NCI-H748 (cell line): ENCODE data around the gene TMOD2.

Experiments
- DNase-seq: peaks from one replicate; lab custom pipeline; 2025; ENCODE audit not compliant: unreplicated experiment; lab: John Stamatoyannopoulos, UW

The TMOD2 gene

DNA sequence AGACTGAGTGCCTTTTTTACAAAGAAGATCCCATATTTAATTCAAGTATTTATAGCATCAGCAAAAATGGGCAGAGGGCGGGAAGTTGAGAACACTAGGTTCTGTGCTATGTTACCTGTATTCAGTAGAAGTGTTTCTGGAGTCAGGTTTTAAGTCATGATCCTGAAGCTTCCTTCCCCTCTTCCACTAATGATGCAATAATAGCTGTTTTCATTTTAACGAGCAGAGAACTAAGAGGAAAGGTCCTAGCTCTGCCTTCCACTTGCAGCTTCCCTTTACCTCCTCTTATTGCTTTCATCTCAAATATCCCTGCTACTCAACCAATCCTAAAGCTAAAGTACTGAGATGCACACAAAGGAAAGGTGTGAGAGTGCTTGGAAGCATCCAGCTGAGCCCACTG, 61.2 kb downstream of the TMOD2 start:
- no peak for DNase-seq

GRCh38 chr15:51814606-51815005, 63.2 kb downstream of the TMOD2 start:
- no peak for DNase-seq

- no peak for DNase-seq
Measured at GRCh38 chr15:51816611-51817010, 65.2 kb downstream of the TMOD2 start.

DNA sequence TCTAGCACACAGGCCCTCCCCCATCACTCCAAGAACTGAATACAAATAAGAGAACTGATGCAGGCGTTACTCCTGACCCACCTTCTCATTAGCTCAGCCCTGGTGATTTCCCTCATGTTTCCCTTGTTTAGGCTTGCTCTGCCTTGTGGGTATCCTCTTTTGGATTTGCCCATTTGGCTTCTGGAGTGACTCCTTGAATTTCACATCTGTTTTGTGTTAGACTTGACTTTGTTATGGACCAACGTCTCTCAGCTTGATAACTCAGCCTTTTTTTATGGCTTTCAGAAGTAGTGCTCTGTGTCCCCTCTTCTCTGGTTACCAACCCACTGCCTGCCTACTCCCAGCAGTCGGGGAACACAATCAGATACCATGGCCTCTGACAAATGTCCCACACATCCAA, 66.8 kb downstream of the TMOD2 start:
- DNase-seq = no peak

DNA sequence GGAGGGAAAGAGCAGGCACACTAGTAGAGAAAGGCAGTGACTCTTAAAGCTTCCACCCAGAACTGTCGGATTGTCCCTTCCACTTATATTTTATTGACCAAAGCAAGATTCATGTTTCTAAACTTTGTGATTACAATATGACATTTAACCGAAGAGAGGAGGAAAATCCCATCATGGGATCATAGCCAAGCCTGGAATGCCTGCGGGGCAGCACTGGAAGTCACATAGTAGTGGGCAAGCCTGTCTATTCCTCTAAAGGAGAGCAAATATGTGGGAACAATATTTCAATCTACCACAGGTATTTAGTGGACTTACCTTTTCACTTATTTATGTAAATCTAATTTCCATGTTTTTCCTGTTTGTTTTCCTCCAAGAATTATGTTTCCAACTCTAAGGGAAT, 74.3 kb downstream of the TMOD2 start:
- DNase-seq = no peak

- no peak for DNase-seq
Measured at GRCh38 chr15:51828621-51829375, 77.4 kb downstream of the TMOD2 start.

- DNase-seq = peak; percentile 88
Measured at GRCh38 chr15:51829376-51830275, 78.2 kb downstream of the TMOD2 start, which contains the start of gene TMOD3. TSS of gene TMOD3 (plus strand) at chr15:51829653. CDS start at chr15:51862885, 33,232 bp downstream.

DNA sequence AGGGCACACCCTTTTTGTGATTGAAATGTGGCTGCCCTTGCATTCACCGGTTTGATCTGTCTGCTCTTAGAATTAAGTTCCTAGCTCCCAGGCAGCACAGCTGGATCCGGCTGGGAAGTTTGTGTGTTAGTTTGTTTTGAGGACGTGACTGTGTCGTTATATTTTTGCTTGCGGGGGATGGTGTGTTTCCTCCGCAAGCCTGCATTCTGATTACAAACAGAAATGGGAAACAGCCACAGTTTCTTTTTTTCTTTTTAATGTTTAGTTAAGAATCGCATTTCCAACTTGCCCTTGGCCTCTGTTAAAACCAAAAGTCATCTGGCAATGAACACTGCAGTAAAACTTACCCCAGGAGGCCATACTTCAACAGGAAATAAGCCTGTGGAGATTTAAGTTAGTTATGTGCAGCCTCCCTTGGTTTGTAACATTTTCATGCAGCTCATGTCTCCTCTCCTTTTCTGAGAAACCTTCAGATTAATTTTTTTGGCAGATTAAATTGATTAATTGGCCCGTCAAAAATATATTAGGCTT, 78.9 kb downstream of the TMOD2 start:
- peak; percentile 52 for DNase-seq

- DNase-seq = no peak
Measured at GRCh38 chr15:51833772-51834171, 82.4 kb downstream of the TMOD2 start.

- no peak for DNase-seq
Measured at GRCh38 chr15:51837792-51838251, 86.4 kb downstream of the TMOD2 start.

DNA sequence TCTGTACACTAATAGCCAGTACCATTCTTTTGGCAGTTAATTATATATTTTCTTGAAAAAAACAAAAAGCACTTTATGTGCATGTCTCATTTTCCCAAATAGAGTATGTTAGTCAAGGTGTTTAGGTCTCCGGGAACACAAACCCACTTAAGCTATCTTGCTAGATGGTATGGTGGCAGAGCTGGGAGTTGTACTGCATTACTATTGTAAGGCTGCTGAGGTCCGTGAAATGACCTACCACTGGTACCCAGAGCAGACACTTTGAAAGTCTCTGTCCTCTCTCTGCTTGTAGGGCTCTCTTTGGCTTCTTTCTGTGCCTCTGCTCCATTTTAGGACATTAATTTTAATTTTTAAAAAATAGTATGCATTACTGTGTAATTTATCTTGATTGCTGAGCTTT, 86.9 kb downstream of the TMOD2 start:
- DNase-seq = no peak

DNA sequence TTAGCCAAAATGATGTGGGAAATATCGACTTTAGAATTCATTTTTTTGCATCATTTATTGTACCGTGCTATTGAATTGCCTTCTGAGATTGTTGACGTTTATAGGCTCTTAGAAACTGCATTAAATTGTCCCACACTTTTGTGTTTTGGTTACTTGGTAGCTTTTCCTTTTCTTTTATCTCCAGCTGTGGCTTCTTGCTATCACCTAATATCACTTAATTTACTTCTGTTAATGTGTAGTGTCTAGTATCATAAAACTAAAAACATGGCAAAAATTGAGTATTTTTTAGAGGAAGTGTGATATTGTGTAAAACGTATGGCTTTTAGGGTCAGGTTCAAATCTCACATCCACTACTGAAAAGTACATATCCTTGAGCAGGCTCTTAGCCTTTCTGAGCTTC, 89.3 kb downstream of the TMOD2 start:
- DNase-seq = no peak

- DNase-seq = no peak
Measured at GRCh38 chr15:51841406-51842040, 90.1 kb downstream of the TMOD2 start.

DNA sequence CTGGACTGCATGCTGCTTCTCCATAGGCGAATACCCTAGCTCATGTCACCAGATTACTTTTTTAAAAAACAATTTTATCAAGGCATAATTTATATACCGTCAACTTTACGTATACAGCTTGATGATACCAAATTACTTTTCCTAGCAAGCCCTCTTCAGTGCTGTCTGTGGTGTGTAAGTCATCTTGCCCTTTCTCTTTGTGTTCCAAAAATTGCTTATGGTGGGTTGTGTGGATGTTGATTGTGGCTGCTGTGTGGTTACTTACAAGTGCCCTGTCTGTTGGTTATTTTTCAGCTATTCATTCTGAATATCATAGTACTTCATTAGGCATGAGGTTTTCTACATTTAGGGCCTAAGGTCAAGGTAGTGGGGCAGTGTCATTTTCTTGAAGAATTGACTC, 90.9 kb downstream of the TMOD2 start:
- DNase-seq = no peak

DNA sequence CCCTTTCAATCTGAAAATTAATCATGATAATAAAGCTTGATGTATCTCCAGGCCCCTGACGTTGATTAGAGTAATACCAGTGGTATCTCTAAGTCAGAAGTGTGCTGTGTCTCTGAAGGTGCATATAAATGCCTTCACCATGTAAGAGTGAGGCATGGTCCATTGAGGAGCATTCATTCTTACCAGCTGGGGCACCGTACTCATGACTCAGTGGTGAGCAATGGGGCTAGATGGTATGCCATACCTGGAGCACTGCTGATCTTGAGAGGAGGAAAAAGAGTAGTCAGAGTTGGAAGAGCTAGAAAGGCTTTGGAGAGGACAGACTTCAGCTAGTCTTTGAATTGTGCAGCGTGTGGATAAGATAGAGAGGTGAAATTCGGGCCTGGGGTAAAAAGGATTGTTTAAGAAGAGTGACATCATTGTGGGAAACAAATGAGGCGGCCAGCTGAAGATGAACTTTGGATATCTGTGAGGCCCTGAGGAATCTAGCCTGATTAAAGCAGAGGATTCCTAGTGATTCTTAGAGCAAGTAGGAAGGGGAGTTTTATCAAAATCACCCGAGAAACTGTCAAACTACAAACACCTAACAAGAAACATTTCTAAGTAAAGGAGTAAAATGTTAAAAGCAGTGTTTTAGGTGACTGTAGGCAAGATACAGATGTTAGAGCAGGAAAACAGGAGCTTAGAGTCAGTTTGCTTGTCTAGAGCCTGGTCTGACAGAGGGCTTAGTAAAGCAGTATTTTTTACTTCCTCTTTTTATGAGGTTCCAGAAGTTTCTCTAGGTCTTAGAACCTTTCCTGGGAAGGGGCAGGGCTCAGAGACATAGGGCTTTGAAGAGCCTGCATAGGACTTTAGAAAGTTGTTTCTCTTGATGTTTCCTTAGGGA, 91.7 kb downstream of the TMOD2 start:
- DNase-seq = no peak

DNA sequence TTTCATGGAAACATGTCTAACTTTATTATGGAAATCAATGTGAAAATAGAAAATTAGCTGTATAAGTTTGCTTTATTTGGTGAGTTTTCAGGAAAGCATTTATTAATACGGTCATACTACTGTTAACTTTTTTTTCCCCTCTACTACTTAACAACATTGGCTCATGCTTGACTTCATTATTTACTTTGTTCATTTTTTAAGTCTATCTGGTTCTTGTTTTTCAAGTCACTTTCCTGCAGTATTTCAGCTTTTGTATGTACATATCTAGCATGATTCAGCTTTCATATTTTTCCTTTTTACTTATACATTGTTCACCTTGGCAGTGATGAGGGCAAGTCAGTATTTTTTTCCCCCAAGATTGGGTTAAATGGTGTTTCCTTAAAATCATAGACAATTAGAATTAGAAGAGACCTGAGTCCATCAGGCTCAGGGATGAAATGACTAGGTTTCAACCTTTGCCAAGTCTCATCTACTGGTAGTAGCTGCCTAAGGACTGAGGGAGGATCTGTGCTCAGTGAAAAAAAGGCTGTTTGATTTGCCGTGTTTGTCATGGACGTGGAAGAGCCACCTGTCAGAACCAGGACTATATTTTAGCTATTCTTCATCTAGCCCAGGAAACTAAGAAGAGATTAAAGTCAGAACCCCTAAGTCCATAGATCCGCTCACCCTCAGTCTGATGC, 93.5 kb downstream of the TMOD2 start:
- no peak for DNase-seq

GRCh38 chr15:51846066-51846462, 94.7 kb downstream of the TMOD2 start:
- no peak for DNase-seq

DNA sequence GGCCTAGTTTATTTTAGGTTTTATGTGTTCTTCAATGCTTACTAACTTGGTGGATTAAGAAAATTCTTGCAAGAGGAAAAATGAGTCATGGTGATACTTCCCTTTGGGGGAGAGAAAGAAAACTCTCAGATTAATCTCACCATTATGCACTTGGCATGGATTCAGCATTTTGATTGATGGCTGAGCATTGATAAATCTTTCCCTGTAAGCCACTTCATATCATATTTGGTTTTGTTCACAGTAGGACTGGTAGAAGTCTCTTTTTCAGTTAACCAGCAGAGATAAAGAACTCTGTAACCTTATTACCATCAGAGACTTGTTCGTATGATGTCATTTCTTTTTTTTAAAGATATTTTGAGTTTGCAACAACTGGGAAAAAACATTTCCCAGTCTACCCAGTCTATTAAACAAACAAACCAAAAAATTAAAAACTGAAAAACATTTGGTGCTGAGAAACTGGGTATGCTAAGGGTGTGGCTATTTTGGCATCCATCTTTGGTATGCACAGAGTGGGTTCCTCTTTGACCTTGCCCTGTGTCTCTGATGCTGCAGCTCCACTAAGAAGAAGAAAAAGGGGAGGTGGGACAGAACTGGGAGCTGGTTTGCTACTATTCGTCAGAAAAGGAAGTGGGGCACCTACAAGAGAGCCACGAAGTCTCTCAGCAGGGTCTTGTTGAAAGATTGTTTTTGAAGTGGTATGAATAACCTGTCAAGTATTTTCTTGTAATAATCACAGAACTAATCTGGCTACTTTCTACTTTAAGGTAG, 95.2 kb downstream of the TMOD2 start:
- DNase-seq = no peak

- DNase-seq = no peak
Measured at GRCh38 chr15:51848811-51849210, 97.4 kb downstream of the TMOD2 start.
